GM20000 (cell line): ENCODE data around the gene COL6A2.

Source experiments
- DNase-seq: peaks from one replicate; pipeline ENCODE4 v3.0.0; 2012; ENCODE audit warnings: low spot score
- CTCF ChIP-seq: IDR thresholded peaks from 2 replicates; pipeline ENCODE4 v1.5.1; 2012; ENCODE audit warnings: mild to moderate bottlenecking, control low read depth; ENCODE audit errors: extremely low read depth, missing control alignments

The COL6A2 gene

DNA sequence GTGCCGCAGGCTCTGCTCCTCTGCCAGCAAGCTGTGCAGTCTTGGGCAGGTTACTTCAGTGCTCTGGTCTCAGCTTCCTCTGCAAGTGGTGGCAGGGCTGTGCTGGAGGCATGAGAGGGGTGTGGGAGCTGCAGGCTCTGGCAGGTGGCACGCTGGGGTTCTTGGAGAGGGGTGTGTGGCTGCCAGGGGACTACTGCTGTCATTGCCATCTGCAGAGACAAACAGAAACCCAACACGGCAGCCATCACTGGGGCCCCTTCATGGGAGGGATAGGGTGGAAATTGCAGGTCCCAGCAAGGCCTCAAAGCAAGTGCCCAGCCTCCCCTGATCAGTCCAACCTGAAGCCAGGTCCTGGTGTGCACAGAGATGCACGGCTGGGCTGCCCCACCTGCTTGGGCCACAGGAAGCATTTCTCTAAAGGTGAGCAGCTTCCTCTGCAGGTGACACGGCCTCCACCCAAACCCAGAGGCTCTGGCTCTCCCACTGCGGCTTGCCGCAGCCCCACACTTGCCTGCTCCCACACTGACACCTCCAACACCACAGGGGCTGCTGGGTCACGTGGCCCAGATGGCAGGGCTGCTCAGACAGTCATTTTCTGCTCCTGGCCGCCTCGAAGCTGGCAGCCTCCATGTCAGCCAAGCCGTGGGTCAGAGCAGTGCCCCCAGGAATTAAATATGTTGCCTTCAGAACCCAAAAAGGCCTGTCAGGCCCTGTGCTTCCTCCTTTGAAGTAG, 4.1 kb upstream of the COL6A2 start:
- no peak for TF ChIP-seq CTCF
- DNase-seq, result no peak

GRCh38 chr21:46094401-46095082, 3.4 kb upstream of the COL6A2 start:
- no peak for TF ChIP-seq CTCF
- DNase-seq, result no peak

GRCh38 chr21:46095083-46095719, 2.7 kb upstream of the COL6A2 start:
- DNase-seq, result no peak

DNA sequence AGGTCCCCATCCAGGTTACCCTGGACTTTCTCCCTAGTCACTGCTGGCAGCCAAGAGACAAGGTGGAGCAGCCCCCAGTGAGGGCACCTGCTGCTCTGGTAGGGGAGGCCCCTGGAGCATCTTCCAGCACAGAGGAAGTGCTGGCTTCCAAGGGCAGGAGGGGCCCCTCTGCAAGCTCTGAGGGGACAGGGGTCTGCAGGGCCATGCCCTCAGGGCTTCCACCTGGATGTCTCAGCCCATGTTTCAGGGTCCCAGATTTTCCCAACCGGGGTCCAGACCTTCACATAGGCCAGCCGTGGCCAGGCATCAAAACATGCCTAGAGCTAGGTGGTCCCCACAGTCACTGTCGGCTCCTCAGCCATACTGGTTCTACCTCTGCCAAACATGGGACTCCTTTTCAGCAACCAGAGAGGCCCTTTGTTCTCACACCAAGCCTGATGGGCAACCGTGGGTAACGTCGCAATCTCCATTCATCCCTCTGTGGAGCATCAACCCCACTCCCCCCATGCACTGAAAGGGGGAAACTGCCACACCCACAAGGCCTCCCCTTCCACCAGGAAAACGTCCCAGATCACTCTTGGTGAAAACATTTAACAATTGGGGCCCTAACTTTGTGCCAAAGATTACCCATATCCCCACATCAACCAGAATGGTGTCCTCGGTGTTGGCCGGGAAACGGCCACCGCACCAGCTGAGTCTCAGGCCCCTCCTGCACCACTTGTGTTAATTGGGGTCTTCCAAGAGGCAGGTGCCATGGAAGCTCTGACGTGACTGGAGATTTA, 1.9 kb upstream of the COL6A2 start:
- no peak for DNase-seq
- TF ChIP-seq CTCF, result no peak

More at GRCh38 chr21:46095083-46095719, 2.7 kb upstream of the COL6A2 start:
- no peak for TF ChIP-seq CTCF

GRCh38 chr21:46096596-46097335, 1.1 kb upstream of the COL6A2 start:
- TF ChIP-seq CTCF, result no peak
- DNase-seq, result no peak

GRCh38 chr21:46098303-46099141, 610 bp downstream of the COL6A2 start:
- TF ChIP-seq CTCF, result no peak
- no peak for DNase-seq
